HCT116 (cell line): Measurements from ENCODE around the gene IRS1.

Experiments
- EZH2 ChIP-seq: fragments of 200-600 bp; sonication (generic); IDR thresholded peaks from 2 replicates; pipeline ENCODE4 v1.6.1; 2017; ENCODE audit warnings: antibody characterized with exemption, mixed run types
- POLR2A ChIP-seq: IDR thresholded peaks from 2 replicates; pipeline ENCODE4 v1.7.0; 2011; ENCODE audit warnings: borderline replicate concordance; ENCODE audit not compliant: insufficient read depth, insufficient read length; ENCODE audit errors: extremely low read depth
- TCF7L2 ChIP-seq: IDR thresholded peaks from 2 replicates; pipeline ENCODE4 v1.7.0; 2011; ENCODE audit warnings: borderline replicate concordance, inconsistent platforms; ENCODE audit not compliant: insufficient read depth, insufficient read length; ENCODE audit errors: extremely low read depth
- YY1 ChIP-seq: IDR thresholded peaks from 2 replicates; pipeline ENCODE4 v1.6.1; 2011; ENCODE audit warnings: low read length, low read depth, moderate library complexity, mild to moderate bottlenecking; ENCODE audit not compliant: insufficient replicate concordance; ENCODE audit errors: extremely low read depth
- TF ChIP-seq, protein P1 (sequence below), 3 experiments: fragments of 200-600 bp in 1 of 3; sonication (generic) in 1 of 3; IDR thresholded peaks in 2 of 3; conservative IDR thresholded peaks in 1 of 3; 2 replicates each; pipeline ENCODE4 v1.5.1; 2012 to 2017; ENCODE audit warnings: low read depth in 2 of 3, low read length in 2 of 3, antibody characterized with exemption in 1 of 3, borderline replicate concordance in 1 of 3, control low read depth in 1 of 3, mild to moderate bottlenecking in 1 of 3, mixed read lengths in 1 of 3, mixed run types in 1 of 3, moderate library complexity in 1 of 3; ENCODE audit not compliant: insufficient read depth in 1 of 3

DNA sequence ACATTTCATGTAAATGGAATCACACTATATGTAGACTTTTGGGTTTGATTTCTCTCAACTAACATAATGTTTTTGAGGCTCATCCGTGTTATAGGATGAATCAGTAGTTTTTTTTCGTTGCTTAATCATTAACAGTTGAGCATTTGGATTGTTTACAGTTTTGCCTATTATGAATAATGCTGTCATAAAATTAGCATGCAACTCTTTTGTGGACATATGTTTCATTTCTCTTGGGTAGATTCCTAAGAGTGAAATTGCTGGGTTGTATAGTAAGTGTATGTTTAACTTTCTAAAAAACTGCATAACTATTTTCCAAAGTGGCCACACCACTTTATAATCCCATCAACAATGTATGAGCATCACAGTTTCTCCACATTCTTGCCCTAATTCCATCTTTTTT lies 28.6 kb upstream of the IRS1 start:
- TF ChIP-seq, protein P1, sequence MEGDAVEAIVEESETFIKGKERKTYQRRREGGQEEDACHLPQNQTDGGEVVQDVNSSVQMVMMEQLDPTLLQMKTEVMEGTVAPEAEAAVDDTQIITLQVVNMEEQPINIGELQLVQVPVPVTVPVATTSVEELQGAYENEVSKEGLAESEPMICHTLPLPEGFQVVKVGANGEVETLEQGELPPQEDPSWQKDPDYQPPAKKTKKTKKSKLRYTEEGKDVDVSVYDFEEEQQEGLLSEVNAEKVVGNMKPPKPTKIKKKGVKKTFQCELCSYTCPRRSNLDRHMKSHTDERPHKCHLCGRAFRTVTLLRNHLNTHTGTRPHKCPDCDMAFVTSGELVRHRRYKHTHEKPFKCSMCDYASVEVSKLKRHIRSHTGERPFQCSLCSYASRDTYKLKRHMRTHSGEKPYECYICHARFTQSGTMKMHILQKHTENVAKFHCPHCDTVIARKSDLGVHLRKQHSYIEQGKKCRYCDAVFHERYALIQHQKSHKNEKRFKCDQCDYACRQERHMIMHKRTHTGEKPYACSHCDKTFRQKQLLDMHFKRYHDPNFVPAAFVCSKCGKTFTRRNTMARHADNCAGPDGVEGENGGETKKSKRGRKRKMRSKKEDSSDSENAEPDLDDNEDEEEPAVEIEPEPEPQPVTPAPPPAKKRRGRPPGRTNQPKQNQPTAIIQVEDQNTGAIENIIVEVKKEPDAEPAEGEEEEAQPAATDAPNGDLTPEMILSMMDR (IDR thresholded peaks at IDR 0.05 in 2 of 3, conservative IDR thresholded peaks at IDR 0.05 in 1 of 3; ENCODE audit: borderline replicate concordance in 1 of 3, insufficient read depth in 1 of 3, low read depth in 2 of 3, low read length in 2 of 3), result no peak
- TF ChIP-seq YY1, result no peak
- TF ChIP-seq EZH2, result no peak
- no peak for TF ChIP-seq TCF7L2
- no peak for TF ChIP-seq POLR2A
